ENCODE data around the gene MAPT.

DNA sequence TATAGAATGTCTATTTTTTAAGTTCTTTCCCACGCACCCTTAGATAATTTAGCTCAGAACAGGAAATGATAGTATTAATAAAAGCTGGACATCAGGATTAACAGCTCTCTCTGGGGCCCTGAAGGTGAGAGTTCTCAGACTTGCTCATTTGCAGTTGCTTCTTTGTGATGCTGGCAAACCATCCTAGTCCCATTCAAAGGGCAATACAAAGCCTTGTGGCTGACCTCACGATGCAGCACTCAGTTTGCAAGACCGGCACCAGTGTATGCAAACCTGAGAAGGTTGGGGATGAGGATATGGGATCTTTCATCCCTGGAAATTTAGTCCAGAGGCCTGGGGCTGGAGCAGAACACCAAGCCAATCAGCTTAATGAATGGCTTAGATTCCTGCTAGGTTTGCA is 134.0 kb downstream of the MAPT start:
- TF ChIP-seq, protein P1, sequence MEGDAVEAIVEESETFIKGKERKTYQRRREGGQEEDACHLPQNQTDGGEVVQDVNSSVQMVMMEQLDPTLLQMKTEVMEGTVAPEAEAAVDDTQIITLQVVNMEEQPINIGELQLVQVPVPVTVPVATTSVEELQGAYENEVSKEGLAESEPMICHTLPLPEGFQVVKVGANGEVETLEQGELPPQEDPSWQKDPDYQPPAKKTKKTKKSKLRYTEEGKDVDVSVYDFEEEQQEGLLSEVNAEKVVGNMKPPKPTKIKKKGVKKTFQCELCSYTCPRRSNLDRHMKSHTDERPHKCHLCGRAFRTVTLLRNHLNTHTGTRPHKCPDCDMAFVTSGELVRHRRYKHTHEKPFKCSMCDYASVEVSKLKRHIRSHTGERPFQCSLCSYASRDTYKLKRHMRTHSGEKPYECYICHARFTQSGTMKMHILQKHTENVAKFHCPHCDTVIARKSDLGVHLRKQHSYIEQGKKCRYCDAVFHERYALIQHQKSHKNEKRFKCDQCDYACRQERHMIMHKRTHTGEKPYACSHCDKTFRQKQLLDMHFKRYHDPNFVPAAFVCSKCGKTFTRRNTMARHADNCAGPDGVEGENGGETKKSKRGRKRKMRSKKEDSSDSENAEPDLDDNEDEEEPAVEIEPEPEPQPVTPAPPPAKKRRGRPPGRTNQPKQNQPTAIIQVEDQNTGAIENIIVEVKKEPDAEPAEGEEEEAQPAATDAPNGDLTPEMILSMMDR (conservative IDR thresholded peaks at IDR 0.05), result no peak
- TF ChIP-seq ZFX (IDR thresholded peaks at IDR 0.05), result no peak
